ENCODE data around the gene SEMA5B. TPM values are rescaled to one million over a fixed set of nuclear protein-coding genes. Genes with fewer than 3 reads are reported as not detected.

Gene SEMA5B
- total and polyA plus RNA-seq, 12 donors, result 0.35 to 4.3 (median 1.8) TPM

GRCh38 chr3:122923611-122924010, 104.0 kb downstream of the SEMA5B start:
- intact Hi-C loops (cut with DNase I), result no loop called here
- H3K4me1 ChIP-seq (replicated peaks in 1 of 2), result peaks cover 5 to 6% of the 10 kb centered on the region in 2 donors
- DNase-seq, result no peak
- H3K27ac ChIP-seq, result no peak overlapping the region
- peaks cover 12% of the 10 kb centered on the region for H3K27me3 ChIP-seq
- H3K9me3 ChIP-seq (replicated peaks in 1 of 3), result no peaks in the 10 kb centered on the region
- no peak for TF ChIP-seq CTCF (IDR thresholded peaks at IDR 0.05)
- TF ChIP-seq POLR2A (IDR thresholded peaks at IDR 0.05), result no peak
- WGBS, 4 donors, result 70 to 83% (median 74%) methylated on average over 6 of the region's 6 CpGs
- no peak overlapping the region for H3K4me3 ChIP-seq
- no peaks in the 10 kb centered on the region for H3K36me3 ChIP-seq (replicated peaks in 1 of 2)

GRCh38 chr3:122921791-122922651, 105.5 kb downstream of the SEMA5B start:
- intact Hi-C loops (cut with DNase I), result no loop called here
- Histone ChIP-seq H3K27me3 (peaks cover 12% of the 10 kb centered on the region), H3K9me3 (replicated peaks in 1 of 3) (no peaks in the 10 kb centered on the region), H3K4me3 (peak overlapping the region in 1 of 4 donors; percentile 33), H3K4me1 (replicated peaks in 1 of 2) (peaks cover 5 to 6% of the 10 kb centered on the region in 2 donors), H3K36me3 (replicated peaks in 1 of 2) (no peaks in the 10 kb centered on the region), H3K27ac (no peak overlapping the region)
- WGBS, 4 donors, result 16 to 31% (median 17%) methylated on average over 6 to 68 of the region's 68 CpGs
- TF ChIP-seq POLR2A (IDR thresholded peaks at IDR 0.05), result no peak
- peak in 1 of 6 experiments; percentile 2 for TF ChIP-seq CTCF (IDR thresholded peaks at IDR 0.05)
- no peak for DNase-seq

DNA sequence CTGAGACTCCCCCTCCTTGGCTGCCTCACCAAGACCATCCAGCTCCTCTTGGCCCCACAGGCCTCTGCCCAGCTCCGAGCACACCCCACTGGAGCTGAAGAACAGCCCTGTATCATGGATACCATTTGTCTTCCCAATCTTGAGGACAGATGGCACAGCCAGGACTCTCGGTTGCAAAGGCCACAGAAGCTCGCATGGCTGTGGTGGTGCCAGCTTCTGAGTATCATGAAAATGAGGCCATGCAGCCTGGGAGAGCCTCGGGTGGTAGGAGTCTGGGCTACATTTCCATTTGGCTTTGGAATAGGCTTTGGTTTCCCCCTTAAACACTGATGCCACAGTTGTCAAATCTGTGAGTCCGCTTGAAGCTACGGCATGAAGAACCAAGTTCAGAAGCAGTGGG, 106.6 kb downstream of the SEMA5B start:
- 67 to 88% (median 74%) methylated on average over 3 to 6 of the region's 6 CpGs for WGBS, 4 donors
- peaks cover 5 to 6% of the 10 kb centered on the region in 2 donors for H3K4me1 ChIP-seq (replicated peaks in 1 of 2)
- H3K27ac ChIP-seq, result no peak overlapping the region
- intact Hi-C loops (cut with DNase I), result no loop called here
- no peaks in the 10 kb centered on the region for H3K36me3 ChIP-seq (replicated peaks in 1 of 2)
- peaks cover 12% of the 10 kb centered on the region for H3K27me3 ChIP-seq
- DNase-seq, result no peak
- TF ChIP-seq POLR2A (IDR thresholded peaks at IDR 0.05) (no peak), CTCF (IDR thresholded peaks at IDR 0.05) (no peak)
- H3K9me3 ChIP-seq (replicated peaks in 1 of 3), result no peaks in the 10 kb centered on the region
- H3K4me3 ChIP-seq, result no peak overlapping the region

GRCh38 chr3:122919291-122919610, 108.3 kb downstream of the SEMA5B start:
- no peaks in the 10 kb centered on the region for H3K36me3 ChIP-seq (replicated peaks in 1 of 2)
- DNase-seq, result no peak
- H3K27me3 ChIP-seq, result peaks cover 12% of the 10 kb centered on the region
- intact Hi-C loops (cut with DNase I), result no loop called here
- H3K4me3 ChIP-seq, result no peak overlapping the region
- H3K4me1 ChIP-seq (replicated peaks in 1 of 2), result peaks cover 5 to 6% of the 10 kb centered on the region in 2 donors
- no peak for TF ChIP-seq CTCF (IDR thresholded peaks at IDR 0.05)
- TF ChIP-seq POLR2A (IDR thresholded peaks at IDR 0.05), result no peak
- WGBS, 4 donors, result 74 to 89% (median 81%) methylated on average over 3 of the region's 3 CpGs
- H3K9me3 ChIP-seq (replicated peaks in 1 of 3), result no peaks in the 10 kb centered on the region
- no peak overlapping the region for H3K27ac ChIP-seq
